PC-9 (cell line): ENCODE results near the gene RSBN1L.

Experiments used
- EZH2 ChIP-seq: fragments of 200-600 bp; sonication (generic); IDR thresholded peaks from 2 replicates; pipeline ENCODE4 v1.8.0; 2017; ENCODE audit warnings: antibody characterized with exemption, low read depth
- TF ChIP-seq, protein P1 (sequence below): fragments of 200-600 bp; sonication (generic); conservative IDR thresholded peaks from 2 replicates; pipeline ENCODE4 v1.6.1; 2017; ENCODE audit warnings: mixed run types, antibody characterized with exemption, mild to moderate bottlenecking, moderate library complexity

DNA sequence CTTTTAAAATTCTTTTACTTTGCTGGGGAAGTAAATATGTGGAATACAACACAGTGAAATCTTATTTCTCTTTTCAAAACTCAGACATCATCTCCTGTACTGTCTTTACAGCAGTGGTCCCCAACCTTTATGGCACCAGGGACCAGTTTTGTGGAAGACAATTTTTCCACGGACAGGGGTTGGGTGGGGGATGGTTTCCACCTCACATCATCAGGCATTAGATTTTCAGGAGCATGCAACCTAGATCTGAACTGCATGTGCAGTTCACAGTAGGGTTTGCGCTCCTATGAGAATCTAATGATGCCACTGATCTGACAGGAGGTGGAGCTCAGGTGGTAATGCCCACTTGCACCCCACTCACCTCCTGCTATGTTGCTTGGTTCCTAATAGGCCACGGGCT, 89.8 kb downstream of the RSBN1L start:
- TF ChIP-seq, protein P1, sequence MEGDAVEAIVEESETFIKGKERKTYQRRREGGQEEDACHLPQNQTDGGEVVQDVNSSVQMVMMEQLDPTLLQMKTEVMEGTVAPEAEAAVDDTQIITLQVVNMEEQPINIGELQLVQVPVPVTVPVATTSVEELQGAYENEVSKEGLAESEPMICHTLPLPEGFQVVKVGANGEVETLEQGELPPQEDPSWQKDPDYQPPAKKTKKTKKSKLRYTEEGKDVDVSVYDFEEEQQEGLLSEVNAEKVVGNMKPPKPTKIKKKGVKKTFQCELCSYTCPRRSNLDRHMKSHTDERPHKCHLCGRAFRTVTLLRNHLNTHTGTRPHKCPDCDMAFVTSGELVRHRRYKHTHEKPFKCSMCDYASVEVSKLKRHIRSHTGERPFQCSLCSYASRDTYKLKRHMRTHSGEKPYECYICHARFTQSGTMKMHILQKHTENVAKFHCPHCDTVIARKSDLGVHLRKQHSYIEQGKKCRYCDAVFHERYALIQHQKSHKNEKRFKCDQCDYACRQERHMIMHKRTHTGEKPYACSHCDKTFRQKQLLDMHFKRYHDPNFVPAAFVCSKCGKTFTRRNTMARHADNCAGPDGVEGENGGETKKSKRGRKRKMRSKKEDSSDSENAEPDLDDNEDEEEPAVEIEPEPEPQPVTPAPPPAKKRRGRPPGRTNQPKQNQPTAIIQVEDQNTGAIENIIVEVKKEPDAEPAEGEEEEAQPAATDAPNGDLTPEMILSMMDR, result no peak
- TF ChIP-seq EZH2, result no peak
